Lung (tissue), 12 donors: ENCODE results near the gene CPLANE2. TPM values are rescaled to one million over a fixed set of nuclear protein-coding genes. Genes with fewer than 3 reads are reported as not detected.

ENCODE experiments used
- ATAC-seq: fragments of 200-7000 bp; cut with Tn5 transposase; one replicate; pipeline ENCODE4 v1.9.1; 2020; ENCODE audit warnings: moderate number of reproducible peaks; ENCODE audit not compliant: insufficient read depth, low FRiP score
- DNase-seq, 3 donors: peaks; one replicate each; pipeline ENCODE4 v3.0.0-alpha.2; 2013 to 2017
- H3K27ac ChIP-seq, 2 donors: one replicate each; pipeline ENCODE4 v1.5.1; 2013; ENCODE audit warnings: mild to moderate bottlenecking in 2 of 2, moderate library complexity in 2 of 2, control low read depth in 1 of 2, inconsistent platforms in 1 of 2, low read depth in 1 of 2, low read length in 1 of 2
- H3K27me3 ChIP-seq, 3 donors: one replicate each; pipeline ENCODE4 v1.5.1; 2013; ENCODE audit warnings: low read length in 2 of 3; ENCODE audit not compliant: control insufficient read depth in 3 of 3, insufficient read depth in 3 of 3
- H3K36me3 ChIP-seq, 4 donors: one replicate each; pipeline ENCODE4 v1.5.1; 2013; ENCODE audit warnings: low read length in 4 of 4, mild to moderate bottlenecking in 1 of 4, moderate library complexity in 1 of 4; ENCODE audit not compliant: control insufficient read depth in 4 of 4, insufficient read depth in 4 of 4
- H3K4me1 ChIP-seq, 5 donors: one replicate each; pipeline ENCODE4 v1.5.1; 2013; ENCODE audit warnings: low read length in 5 of 5, mild to moderate bottlenecking in 2 of 5, moderate library complexity in 1 of 5; ENCODE audit not compliant: control insufficient read depth in 5 of 5, insufficient read depth in 5 of 5
- H3K4me3 ChIP-seq: one replicate; pipeline ENCODE4 v1.5.1; 2013; ENCODE audit warnings: mild to moderate bottlenecking, control low read depth, moderate library complexity
- H3K9ac ChIP-seq, 2 donors: one replicate each; pipeline ENCODE4 v1.5.1; 2013; ENCODE audit warnings: low read length in 2 of 2, control low read depth in 1 of 2; ENCODE audit not compliant: insufficient read depth in 1 of 2
- H3K9me3 ChIP-seq, 4 donors: one replicate each; pipeline ENCODE4 v1.5.1; 2013; ENCODE audit warnings: low read length in 3 of 4, mild to moderate bottlenecking in 1 of 4, moderate library complexity in 1 of 4; ENCODE audit not compliant: control insufficient read depth in 4 of 4, insufficient read depth in 3 of 4
- WGBS, 2 donors: extraction: QIAGEN DNeasy Blood & Tissue Kit; methylation state at CpG; one replicate each; pipeline ENCODE4 v1.1.7; 2013; 5-methylcytosine and 5-hydroxymethylcytosine counted together
- polyA plus RNA-seq, 2 donors: library from polyadenylated mRNA; stranded (reverse); fragments of 200-250 nt; gene quantifications; one replicate each; pipeline ENCODE4 v1.2.1, GENCODE V29; 2013
- total RNA-seq, 2 donors: library from RNA; depleted of rRNA in 1 of 2; stranded (reverse); fragments of >200 nt in 1 of 2; gene quantifications; one replicate each; pipeline ENCODE4 v1.2.1, GENCODE V29; 2014 to 2021
- TF ChIP-seq, protein P1 (sequence below): IDR thresholded peaks from 2 replicates; pipeline ENCODE4 v1.5.1; 2012; ENCODE audit warnings: mild to moderate bottlenecking; ENCODE audit errors: control extremely low read depth, extremely low read depth
- donor health status: control.
- donor health status: control.
- donor health status: Bipolar disorder and iron deficiency.
- donor health status: healthy.
- donor health status: DM: yes; HTN: yes; CAD: no.

CPLANE2 gene
- total and polyA plus RNA-seq, 4 donors: 4.5 to 13.7 (median 5.6) TPM

DNA sequence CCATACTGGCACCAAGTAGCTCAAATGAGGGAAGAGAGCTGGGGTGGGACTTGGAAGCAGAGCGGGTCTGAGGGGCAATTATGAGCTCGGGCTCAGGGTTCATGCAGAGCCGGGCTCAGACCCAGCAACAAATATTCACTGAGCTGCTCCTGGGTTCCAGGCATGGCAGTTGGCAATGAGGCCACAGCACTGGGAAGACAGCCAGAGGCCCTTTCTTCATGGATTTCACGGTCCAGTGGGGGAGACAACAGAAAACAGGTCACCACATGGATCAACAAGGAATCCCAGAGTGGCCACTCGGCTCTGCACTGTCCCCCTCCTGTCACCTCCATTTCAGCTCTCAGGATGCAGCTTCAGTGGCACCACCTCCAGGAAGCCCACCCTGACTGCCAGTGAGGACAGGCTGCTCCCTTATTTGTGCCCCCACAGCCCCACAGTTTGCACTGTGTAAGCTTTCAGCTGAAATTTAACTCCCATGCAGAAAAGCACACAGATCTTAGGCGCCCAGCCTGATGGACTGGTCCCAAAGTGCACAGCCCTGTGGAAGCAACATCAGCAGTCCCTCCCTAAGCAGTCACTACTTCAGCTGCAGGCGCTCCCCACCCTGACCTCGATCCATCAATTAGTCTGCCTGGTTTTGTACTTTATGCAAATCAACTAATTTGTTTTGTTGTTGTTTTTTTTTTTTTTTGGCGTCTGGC lies 46.9 kb downstream of the CPLANE2 start:
- H3K9ac ChIP-seq: no peak overlapping the region
- H3K4me3 ChIP-seq: no peak overlapping the region
- H3K36me3 ChIP-seq: no peaks in the 10 kb centered on the region
- no peak for ATAC-seq
- no peaks in the 10 kb centered on the region for H3K9me3 ChIP-seq
- TF ChIP-seq, protein P1, sequence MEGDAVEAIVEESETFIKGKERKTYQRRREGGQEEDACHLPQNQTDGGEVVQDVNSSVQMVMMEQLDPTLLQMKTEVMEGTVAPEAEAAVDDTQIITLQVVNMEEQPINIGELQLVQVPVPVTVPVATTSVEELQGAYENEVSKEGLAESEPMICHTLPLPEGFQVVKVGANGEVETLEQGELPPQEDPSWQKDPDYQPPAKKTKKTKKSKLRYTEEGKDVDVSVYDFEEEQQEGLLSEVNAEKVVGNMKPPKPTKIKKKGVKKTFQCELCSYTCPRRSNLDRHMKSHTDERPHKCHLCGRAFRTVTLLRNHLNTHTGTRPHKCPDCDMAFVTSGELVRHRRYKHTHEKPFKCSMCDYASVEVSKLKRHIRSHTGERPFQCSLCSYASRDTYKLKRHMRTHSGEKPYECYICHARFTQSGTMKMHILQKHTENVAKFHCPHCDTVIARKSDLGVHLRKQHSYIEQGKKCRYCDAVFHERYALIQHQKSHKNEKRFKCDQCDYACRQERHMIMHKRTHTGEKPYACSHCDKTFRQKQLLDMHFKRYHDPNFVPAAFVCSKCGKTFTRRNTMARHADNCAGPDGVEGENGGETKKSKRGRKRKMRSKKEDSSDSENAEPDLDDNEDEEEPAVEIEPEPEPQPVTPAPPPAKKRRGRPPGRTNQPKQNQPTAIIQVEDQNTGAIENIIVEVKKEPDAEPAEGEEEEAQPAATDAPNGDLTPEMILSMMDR: no peak
- peaks cover 0 to 8% (median 2%) of the 10 kb centered on the region in 5 donors for H3K4me1 ChIP-seq
- 68 to 79% methylated on average over 9 of the region's 9 CpGs for WGBS, 2 donors
- no peak overlapping the region for H3K27ac ChIP-seq
- H3K27me3 ChIP-seq: no peaks in the 10 kb centered on the region
- no peak for DNase-seq

DNA sequence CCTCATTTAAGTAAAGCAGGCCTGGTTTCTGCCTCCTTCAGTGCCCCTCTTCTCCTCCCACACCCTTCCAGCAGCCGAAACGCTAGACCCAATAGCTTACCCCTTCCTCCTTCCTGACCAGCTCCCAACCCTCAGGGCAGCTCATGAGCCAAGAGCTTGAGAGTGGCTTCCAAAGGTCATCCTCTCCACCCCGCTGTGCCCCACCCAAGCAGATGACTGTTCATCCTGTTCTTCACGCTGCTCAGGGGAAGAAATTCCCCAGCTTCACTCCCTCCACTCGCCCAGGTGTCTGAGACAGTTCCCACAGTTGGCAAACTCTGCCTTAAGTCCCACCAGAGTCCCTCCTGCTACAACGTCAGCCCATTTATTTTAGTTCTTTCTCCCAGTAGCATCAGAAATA lies 48.0 kb downstream of the CPLANE2 start:
- H3K36me3 ChIP-seq: no peaks in the 10 kb centered on the region
- peaks cover 0 to 8% (median 2%) of the 10 kb centered on the region in 5 donors for H3K4me1 ChIP-seq
- H3K4me3 ChIP-seq: no peak overlapping the region
- no peaks in the 10 kb centered on the region for H3K9me3 ChIP-seq
- DNase-seq (no peak), ATAC-seq (no peak)
- H3K27ac ChIP-seq: no peak overlapping the region
- no peak overlapping the region for H3K9ac ChIP-seq
- H3K27me3 ChIP-seq: no peaks in the 10 kb centered on the region
- TF ChIP-seq, protein P1: no peak
- WGBS, 2 donors: 46 to 65% methylated on average over 6 of the region's 6 CpGs

DNA sequence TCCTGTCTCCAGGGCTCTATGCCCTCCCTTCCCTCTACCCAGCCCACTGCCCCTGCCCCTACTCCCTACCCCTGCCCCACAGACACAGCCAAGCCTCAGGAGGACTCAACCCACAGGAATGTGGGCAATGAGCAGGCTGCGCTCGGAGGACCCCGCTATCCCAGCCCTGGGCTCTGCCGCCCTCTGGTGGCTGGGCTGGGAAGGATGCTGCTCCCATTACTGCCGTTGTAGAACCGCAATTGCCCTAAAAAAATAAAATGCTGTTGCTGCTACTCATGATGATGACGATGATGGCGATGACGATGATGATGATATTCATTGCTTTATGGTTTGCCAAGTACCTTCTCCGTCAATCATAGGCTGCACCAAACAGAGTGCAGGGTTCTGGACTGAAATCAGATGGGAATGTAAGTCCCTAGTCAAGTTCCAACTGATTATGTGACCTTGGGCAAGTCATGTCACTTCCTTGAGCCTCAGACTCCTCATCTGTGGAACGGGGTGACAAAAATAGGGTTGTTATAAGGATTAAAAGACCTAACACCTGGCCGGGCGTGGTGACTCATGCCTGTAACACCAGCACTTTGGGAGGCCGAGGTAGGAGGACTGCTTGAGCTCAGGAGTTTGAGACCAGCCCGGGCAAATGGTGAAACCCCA lies 49.1 kb downstream of the CPLANE2 start:
- Histone ChIP-seq H3K27me3 (no peaks in the 10 kb centered on the region), H3K36me3 (no peaks in the 10 kb centered on the region), H3K9me3 (no peaks in the 10 kb centered on the region), H3K27ac (no peak overlapping the region), H3K9ac (no peak overlapping the region), H3K4me3 (no peak overlapping the region), H3K4me1 (peaks cover 0 to 8% (median 2%) of the 10 kb centered on the region in 5 donors)
- WGBS, 2 donors: 23 to 28% methylated on average over 15 of the region's 15 CpGs
- DNase-seq: peak; percentile 74 to 81 (median 79)
- TF ChIP-seq, protein P1: peak; percentile 98
- no peak for ATAC-seq
